ENCODE measurements around the gene PDGFA. TPM values are rescaled to one million over a fixed set of nuclear protein-coding genes. Genes with fewer than 3 reads are reported as not detected.

Gene PDGFA
- total RNA-seq: 71.9 and 72.8 TPM in 2 replicates

DNA sequence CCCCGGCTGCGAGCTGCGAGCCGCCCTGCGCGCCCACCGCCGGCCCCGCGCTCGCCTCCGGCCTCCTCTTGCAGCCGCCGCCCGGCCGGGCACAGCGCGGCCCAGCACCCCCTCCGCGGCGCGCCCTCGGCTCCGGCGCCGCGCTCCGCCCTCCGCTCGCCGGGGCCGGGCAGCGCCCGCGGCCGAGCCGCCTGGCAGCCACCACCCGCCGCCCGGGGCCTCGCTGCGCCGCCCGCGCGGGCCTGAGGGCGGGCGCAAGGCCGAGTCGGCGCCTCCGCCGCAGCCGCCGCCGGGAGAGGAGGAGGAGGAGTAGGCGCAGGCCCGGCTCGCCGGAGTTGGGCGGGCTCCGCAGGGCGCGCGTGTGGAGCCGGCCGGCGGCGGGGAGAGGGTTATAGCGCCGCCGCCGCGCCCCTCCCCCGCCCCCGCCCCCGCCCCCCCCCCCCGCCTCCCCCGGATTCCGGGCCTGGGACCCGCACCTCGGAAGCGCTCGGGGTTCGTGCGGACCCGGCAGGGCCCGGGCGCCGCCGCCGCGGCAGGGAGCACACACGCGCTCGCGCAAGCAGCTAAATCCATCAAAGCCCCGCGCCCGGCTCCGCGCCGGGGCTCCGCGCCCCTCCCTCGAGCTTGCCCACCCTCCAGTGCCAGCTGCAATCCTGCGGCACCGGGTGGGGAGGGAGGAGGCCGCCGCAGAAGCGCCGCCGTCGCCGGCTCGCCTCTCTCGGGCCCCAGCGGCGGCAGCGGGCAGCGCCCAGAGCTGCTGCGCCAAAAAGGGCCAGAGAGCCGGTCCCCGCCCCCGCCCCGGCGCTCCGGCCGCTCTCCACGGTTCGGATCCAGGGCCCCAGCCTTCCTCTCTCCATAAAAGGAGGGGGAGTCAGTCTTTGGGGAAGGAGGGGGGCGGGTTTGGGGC, at the start of gene PDGFA:
PDGFA (minus strand) TSS at position 363 of the 907 bp plus-strand sequence. CDS start 845 bp downstream, outside the sequence.

Other genes with a start within 250 kb of the PDGFA start
- not detected in 2 replicates for gene FOXL3, start 229.7 kb downstream of the PDGFA start, total RNA-seq
- gene DNAAF5, start 206.9 kb upstream of the PDGFA start, total RNA-seq: 10.4 and 24.6 TPM in 2 replicates
- gene PRKAR1B, start 207.4 kb upstream of the PDGFA start, total RNA-seq: 9.2 and 14.0 TPM in 2 replicates

All from smooth muscle cell of the umbilical artery (primary cell).